GM19099 (cell line): ENCODE data around the gene CHMP2A.

ENCODE experiments used
- POLR2A ChIP-seq: IDR thresholded peaks from 3 replicates; pipeline ENCODE4 v1.6.1; 2011; ENCODE audit warnings: low read depth; ENCODE audit not compliant: insufficient read length; ENCODE audit errors: extremely low read depth

CHMP2A gene

DNA sequence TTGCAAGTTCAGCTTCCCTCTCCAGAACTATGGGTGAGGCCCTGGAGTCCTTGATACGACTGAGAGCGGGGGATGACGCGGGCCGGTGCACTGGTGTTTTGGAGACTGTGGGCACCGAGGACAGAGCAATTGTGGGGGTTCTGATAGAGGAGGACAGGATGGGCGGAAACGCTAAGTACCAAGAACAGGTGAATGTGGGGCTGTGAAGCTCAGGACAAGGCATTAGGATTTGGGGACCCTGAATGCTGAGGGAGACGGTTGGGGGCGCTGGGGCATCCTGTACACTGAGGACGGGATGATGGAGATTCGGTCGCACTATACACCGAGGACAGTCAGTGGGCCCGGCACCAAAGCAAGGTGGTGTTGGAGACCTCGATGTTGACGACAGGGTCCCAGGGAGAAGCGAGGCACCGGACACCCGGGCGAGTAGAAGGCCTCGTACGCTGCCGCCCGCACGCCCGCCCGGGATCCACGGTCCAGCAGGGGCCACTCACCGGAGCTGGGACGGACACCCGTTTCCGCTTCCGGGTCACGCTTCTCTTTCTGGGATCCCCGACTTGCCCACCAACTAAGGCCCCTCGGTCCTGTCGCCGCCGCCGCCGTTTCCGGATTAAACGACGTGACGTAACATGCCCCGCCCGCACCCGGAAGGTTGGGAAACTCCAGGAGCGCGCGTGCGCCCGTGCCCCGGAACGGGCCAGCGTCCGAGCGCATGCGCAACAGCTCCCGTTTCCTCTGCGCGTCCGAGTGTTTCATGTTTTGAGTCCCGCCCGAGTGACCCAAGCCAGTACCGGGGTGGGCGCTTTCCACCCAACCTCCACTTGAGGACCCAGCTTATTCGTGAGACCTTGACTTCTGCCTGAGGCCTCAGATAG lies at the start of gene CHMP2A:
TSS of gene CHMP2A (minus strand) at position 612 of the 875 bp plus-strand sequence. CDS start 893 bp downstream, outside the sequence.
- TF ChIP-seq POLR2A: peak; percentile 85

DNA sequence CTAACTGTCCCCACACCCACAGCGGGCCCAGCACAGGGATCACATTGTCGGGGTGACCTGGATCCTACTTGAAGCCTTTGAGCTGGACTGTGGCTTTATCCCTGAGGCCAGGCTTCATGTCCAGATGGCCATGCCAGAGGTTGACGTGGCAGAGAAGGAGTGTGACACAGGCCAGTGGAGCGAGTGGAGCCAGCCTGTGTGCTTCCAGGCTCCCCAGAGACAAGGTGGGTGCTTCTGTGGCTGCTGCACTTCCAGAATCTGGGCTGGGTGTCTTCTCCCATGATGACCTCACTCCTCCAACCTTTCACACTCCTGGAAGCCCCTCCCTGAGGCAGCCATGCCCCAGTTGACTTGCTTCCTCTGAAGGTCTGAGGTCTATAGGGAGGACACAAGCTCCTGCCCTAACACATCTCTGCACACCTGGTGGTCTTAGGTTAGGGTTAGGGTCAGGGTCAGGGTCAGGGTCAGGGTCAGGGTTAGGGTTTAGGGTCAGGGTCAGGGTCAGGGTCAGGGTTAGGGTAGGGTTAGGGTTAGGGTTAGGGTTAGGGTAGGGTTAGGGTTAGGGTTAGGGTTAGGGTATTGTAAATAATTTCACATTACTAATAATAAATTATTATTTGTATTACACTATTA lies 31.3 kb upstream of the CHMP2A start:
- TF ChIP-seq POLR2A: no peak

DNA sequence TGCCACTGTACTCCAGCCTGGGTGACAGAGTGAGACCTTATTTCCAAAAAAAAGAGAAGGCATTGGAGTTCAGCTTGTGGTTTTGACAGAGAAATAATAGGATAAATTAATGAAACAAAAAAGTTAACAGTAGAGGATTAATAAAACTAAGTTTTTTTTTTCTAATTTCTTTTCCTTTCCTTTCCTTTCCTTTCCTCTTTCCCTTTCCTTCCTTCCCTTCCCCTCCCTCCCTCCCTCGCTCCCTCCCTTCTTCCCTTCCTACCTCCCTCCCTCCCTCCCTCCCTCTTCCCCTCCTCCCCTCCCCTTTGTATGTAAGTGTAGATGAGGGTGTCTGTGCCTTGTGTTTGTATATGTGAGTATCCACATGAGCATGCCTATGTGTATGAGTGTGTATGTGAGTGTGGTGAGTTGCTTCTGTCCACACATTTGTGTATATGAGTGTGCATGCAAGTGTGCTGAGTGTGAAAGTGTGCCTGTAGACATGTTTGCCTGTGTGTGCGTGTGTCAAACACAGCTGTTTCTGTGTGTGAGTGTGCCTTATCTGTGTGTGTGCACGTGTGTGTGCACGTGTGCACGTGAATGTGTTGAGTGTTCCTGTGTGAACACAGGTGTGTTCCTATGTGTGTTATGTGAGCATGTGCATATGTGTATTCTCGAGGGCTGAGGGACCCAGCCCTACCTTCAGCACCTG lies 30.7 kb upstream of the CHMP2A start:
- no peak for TF ChIP-seq POLR2A

DNA sequence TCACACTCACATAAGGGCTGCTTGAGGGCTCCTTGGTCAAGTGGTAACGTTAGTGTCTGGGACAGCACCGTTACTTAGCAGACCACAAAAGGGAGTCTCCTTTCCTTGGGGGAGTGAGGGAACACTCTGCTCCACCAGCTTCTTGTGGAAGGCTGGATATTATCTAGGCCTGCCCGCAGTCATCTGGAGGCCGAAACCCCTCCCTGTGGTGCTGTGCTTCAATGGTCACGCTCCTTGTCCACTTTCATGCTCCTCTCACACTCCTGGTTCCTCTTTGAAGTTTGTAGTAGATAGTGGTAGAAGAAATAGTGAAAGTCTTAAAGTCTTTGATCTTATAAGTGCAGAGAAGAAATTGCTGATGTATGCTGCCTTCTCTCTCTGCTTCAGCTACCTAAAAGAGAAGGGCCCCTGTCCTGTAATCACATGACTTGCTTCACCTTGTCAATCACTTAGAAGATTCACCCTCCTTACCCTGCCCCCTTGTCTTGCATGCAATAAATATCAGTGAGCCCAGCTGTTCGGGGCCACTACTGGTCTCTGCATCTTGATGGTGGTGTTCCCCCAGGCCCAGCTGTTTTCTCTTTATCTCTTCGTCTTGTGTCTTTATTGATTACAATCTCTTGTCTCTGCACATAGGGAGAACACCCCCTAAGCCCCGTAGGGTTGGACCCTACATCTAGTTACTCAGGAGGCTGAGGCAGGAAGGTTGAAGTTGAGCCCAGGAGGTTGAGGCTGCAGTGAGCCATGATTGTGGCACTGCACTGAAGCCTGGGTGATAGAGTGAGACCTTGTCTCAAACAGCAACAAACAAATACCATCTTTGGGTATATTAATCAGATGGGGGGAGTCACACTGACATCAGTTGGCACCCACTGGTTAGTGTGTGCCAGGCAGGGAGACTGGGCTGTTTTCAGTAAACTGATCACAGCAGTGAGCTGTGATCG lies 29.9 kb upstream of the CHMP2A start:
- no peak for TF ChIP-seq POLR2A

DNA sequence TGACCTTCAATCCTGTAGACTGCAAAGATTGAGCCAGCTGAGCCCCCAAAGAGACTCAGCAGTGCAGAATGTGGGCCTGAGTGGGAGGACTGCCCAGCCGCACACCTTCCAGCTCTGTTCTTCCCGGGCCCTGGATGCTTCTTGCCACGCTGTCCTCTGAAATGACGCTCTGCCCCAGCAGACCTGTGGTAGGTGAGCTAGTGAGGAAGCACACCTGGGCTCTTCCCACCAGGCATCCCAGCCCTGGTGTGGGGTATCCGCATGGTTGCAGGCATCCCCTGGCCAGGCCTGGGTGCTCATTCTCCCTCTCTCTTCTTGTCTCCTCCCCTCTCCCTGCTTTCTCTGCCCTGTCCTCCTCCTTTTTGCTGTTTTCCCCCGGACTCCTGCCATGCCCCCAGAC lies 28.1 kb upstream of the CHMP2A start:
- TF ChIP-seq POLR2A: no peak

DNA sequence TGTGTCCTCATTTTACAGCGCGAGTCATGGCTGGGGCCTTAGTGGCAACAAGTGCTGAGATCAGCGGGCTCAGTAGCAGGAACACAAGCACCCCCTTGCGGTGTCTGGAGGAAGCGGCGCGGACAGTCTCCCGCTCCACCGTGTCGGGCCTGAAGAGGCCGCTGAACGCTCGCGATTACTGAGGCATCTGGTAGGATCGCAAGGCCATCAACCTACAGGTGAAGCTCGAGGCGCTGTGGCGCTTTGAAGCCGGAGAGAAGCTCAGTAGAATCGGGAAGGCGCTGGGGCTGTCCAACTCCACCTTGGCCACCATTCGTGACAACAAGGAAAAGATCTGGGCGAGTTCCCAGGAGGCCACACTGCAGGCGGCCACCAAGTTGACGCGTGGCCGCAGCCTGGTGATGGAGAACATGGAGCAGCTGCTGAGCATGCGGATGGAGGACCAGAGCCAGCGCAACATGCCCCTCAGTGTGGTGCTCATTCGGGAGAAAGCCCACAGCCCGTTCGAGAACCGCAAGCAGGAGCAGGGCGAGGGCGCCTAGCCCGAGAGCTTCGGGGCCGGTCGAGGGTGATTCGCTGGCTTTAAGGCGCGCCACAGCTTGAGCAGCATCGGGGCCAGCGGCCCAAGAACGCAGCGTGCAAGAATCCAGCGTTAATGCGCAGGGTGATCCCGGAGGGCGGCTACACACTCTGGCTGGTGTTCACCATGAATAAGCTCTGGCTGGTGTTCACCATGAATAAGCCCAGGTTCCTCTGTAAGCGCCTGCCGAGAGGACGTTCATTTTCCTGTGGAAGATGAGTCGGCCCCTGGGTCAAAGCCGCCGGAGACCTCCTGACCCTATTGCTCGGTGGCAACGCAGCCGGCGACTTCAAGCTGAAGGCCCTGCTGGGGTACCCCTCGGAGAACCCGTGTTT lies 26.6 kb upstream of the CHMP2A start:
- TF ChIP-seq POLR2A: no peak

DNA sequence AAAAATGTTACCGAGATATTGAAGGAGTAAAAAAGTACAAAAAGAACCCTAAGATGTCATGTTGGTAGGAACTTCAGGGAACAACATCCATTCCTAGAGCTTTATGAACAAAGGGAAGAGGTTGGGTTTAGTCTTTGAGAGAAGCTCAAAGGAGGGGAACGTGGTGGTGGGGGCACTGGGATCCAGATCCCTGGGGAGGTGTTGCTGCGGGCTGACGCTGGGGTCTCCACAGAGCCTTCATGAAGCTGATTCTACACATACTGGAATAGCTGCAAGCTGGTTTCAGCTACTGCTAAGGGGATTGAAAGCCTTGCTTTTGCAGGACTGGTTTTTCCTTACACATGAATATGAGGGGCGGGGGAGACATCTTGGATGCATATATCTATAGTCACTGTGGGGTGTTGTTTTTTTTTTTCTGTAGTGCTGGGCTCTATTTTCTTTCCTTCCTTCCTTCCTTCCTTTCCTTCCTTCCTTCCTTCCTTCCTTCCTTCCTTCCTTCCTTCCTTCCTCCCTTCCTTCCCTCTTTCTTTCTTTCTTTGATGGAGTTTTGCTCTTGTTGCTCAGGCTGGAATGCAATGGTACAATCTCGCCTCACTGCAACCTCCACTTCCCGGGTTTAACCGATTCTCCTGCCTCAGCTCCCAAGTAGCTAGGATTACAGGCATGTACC lies 24.7 kb upstream of the CHMP2A start:
- TF ChIP-seq POLR2A: no peak

DNA sequence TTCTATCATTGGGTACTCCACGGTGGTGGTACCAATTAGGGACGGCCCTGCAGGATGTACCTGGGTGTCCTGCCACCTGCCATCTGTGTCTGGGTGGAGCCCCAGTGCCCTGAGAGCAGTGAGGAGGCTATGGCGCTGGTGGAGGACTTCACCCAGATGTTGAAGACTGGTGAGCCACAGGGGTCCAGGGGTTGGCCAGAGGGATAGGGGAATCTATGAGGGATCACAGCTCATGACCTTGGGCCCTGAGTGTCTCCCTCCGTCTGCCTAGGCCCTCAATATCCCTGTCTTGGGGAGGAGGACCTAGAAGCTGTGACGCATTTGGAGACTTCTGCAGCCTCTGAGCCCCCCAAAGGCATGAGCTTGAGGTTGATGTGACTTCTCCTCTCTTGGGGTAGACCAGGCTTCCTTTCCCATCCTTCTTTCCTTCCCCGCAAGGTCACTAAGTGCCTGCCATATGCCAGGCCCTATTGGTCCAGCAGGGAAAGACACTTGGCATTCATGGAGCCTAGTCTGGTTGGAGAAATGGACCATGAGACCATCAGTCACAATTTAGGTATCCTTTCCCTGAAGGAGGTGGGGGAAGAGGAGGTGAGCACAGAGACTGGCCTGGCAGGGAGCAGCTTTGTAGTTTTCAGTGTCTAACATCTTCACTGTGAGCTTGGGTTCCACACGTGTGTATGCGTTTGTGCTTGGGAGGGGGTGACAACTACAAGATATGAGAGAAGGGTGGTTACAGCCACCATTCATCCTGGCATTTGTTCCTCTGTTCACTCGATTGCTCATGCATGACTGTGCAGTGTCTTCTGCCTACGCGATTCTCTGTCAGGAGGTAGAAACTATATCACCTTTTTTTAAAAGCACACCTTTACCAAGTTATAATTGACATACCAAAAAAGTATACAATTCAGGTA lies 23.4 kb upstream of the CHMP2A start:
- no peak for TF ChIP-seq POLR2A

DNA sequence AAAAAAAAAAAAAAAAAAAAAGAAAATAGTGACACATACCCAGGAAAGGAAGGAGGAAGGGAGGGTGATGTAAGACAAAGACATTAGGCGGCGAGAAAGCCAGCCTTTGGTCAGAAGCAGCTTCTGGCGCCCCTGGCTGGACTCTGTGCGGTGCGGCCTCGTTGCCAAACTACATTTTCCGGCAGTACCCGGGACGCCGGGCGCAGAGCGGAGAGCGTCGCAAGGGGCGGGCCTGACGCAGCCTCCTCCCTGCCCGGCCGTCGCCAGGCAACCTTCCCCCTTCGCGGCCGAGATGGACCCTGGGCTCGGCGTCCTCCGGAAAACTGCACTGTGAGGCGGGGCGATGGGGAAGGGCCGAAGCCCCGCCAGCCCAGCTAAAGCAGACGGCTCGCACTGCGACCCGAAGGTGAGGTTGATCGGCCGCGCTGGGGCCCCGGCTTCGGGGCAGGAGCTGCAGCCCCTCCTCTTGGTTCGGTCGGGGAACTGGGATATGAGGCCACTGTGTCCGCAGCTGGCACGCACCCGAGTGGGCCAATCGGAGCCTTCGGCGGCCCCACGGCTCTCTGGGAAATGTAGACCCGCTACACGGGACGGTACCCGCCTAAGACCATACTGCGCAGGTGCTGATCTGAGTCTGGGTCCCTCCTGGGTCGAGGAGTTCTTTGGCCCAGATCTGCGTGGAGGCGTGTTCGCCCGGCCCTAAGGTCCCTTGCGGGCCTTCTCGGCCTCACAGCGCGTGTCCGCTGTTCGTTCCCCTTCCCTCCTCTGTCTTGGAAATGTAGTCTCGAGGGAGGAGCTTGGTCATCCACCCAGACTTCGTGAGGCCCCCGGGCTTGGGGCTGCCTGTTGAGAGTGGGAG lies 20.5 kb upstream of the CHMP2A start:
- TF ChIP-seq POLR2A: peak; percentile 82

DNA sequence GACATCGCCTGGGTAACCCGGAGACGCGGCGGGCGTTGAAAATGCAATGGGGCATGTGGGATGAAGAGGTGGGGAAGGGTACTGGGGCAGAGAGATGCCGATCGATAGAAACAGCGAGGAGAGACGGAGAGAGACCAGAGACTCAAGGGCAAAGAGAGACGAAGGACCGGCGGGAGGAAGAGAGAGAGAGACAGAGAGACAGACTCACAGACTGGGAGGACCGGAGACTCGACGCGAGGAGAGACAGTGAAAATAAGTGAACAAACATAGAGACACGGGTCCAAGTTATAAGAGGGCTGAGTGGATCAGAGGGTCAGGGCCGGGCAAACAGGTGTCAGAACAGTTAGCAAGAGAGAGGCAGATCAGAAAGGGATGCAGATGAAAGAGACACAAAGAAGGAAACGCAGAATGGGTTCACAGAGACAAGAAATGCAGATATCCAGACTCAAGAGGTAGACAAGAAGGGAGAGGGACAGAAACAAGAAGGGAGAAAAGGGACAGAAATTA lies 18.8 kb upstream of the CHMP2A start:
- no peak for TF ChIP-seq POLR2A
